D341Med (cell line): ENCODE data around the gene GALNTL6.
"Not testable (repeated sequence)": the region's sequence is repeated elsewhere in the genome, so short reads cannot be mapped to it uniquely, and the experiment has no call there.

Experiments
- DNase-seq: peaks from one replicate; pipeline ENCODE4 v3.0.0; 2012; ENCODE audit warnings: low spot score

Gene GALNTL6

GRCh38 chr4:172947594-172947993 lies 1134.4 kb downstream of the GALNTL6 start:
- no peak for DNase-seq

DNA sequence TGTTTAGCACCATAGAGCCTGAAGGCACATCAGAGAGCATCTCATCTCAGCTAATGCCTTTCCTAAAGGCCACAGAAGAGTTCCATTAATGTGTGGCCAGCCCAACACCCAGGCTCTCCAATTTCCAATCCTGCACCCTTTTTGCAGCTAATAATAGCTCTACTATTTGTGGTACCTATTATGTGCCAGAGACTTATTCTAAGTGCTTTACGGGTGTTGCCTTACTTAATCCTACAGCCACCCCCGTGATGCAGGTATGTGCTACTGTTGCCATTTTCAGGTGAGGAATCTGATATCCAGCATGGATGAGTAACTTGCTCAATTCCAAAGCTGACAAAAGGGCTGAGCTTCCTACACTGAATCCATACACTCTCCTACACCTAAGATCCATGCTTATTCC lies 1137.8 kb downstream of the GALNTL6 start:
- no peak for DNase-seq

DNA sequence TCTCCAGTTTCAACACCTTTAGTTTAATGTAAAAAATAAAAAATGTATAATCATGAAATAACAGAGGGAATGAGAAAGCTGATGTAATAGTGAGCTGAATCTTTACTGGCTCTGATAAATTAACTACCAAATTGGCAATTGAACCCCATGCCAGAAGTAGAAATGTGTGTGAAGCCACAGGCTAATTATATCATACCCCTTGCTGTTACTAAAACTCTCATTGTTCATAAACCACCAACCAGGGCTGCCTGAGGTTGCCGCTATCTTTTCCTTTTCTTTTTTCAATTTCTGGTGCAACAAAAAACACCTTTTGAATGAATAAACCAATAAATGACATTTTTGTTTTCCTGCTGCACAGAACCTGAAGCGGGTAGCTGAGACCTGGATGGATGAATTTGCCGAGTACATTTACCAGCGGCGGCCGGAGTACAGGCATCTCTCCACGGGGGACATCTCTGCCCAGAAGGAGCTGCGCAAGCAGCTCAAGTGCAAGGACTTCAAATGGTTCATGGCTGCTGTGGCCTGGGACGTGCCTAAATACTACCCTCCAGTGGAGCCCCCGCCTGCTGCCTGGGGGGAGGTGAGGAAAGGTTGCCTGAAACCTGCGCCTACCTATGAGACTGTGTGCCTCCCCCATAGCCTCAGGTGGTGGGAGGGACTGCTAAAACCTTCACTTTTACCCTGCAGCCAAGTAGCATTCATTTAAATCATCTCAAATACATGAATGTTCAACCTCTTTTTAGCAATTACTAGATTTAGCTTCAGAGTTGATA lies 1138.7 kb downstream of the GALNTL6 start:
- no peak for DNase-seq

DNA sequence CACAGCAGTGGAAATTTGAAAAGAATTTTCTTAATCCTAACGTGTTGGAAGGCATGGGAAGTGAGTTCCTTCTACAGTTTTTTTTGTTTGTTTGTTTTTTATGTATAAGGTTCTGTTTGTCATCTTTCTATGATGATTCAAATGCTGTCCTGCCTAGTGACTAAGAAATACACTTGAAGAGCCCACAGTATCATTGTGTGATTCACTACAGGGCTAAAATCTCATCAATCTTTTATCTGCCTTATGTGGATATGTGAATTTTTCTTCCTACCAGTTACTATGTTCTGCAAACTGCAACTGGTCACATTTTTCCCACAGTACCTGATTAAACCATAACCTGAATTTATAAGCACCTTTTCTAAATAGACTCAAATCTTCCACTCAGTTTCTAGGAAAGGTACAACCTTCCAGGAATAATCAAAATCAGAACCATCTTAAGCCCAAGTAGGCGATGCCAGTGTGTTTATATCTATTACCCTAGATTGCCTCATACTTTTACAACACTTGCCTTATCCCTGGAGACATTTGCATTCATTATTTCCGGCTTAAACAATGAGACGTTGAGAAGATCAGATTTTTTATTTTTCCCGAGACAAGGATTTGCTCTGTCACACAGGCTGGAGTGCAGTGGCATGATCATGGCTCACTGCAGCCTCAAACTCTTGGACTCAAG lies 1140.8 kb downstream of the GALNTL6 start:
- no peak for DNase-seq

- not testable (repeated sequence) for DNase-seq
These were observed 1143.1 kb downstream of the GALNTL6 start for GRCh38 chr4:172956340-172956739.

- DNase-seq, result no peak
These were observed 1144.0 kb downstream of the GALNTL6 start for GRCh38 chr4:172957216-172957615.

DNA sequence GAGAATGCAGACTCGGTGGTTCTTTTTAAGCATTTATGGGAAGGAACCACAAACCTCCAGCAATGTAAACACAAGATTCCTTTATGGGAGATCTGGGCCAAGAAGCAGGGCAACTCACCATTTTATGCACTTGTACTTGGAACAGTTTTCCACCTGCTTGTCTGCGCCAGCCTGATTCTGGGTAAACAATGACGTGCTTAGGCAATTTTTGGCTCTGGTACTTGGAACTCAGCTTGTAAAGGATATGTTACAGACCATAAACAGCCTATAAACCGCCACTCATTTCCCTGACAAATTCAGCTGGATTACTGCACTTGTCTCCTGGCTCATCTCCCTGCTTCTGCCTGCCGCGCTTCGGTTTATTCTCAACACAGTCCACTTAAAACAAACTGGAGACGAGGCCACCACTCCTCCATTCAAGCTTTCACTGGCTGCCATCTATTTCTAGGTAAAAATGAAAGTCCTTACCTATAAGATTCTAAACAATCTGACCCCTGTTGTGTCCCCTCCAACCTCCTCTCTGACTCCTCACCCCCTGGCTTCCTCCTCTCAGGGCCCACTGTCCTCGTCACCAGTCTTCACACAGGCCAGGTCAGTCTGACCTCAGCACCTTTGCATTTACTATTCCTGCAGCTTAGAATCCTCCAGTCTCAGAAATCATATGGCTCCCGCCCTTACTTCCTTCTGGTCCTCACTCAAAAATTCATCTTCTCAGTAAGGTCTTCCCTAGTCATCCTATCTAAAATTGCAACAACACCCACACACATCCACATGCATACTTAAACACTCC lies 1149.6 kb downstream of the GALNTL6 start:
- DNase-seq, result no peak

DNA sequence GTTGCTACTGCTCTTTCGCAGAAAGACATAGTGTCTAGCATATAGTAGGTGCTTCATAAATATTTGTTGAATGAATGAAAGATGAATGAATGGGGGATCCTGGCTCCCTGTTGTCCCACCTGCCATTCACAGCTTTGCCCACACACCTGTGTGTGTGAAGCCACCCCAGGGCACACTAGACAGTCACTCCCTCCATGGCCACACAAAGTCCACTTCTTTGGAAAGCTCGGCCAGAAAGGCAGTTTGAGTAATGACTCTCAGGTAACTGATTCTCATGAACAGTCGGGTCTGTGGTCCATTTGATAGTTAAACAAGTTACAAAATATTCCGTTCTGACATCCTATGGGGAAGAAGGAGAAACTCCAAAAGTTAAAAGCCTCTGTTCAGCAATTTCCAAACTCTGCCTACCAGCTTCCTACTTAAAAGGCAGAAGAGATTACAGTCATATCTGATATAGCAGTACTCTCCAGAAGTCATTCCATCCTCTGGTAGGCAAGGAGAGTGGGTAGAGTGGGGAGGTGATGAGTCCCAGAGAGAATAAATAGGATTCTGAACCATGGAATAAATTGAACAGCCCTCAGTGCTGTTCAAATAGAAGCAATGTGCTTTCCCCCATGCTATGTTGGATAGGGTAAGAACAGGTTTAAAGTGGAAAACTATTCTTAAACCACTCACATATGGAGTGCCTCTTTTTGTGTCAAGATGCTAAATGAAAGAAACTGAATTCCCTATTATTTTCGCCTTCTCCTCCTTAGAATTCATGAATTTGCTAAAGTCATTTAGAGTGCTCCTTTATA lies 1150.5 kb downstream of the GALNTL6 start:
- no peak for DNase-seq

DNA sequence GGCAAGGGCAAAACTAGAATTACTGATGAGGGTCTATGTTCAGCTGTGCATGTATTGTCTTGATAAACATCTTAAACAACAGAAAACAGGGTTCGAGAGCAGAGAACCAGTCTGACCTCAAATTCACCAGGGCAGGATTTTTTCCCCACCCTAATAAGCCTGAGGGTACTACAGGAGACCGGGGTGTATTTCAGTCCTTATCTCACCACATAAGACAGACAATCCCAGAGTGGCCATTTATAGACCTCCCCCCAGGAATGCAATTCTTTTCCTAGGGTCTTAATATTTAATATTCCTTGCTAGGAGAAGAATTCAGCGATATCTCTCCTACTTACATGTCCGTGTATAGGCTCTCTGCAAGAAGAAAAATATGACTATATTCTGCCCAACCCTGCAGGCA lies 1157.0 kb downstream of the GALNTL6 start:
- DNase-seq, result not testable (repeated sequence)

DNA sequence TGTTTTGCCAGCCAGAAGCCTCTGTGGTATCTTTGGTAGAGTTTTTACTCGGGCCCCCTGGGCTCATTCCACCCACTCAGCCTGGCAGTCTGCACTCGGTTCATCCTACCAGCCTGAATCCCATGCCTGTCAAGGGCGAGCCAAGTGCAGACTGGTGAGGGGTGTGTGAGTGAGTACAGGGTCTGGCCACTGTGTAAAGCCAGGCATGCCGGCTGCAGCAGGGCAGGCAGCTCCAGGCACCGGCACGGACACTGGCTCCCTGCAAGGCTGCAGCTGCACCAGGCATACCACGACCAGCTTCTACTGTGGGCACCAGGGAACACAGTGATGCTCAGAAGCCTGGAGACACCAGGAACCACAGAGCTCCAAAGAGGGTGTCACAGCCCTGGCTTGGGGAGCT lies 1161.4 kb downstream of the GALNTL6 start:
- DNase-seq, result no peak

DNA sequence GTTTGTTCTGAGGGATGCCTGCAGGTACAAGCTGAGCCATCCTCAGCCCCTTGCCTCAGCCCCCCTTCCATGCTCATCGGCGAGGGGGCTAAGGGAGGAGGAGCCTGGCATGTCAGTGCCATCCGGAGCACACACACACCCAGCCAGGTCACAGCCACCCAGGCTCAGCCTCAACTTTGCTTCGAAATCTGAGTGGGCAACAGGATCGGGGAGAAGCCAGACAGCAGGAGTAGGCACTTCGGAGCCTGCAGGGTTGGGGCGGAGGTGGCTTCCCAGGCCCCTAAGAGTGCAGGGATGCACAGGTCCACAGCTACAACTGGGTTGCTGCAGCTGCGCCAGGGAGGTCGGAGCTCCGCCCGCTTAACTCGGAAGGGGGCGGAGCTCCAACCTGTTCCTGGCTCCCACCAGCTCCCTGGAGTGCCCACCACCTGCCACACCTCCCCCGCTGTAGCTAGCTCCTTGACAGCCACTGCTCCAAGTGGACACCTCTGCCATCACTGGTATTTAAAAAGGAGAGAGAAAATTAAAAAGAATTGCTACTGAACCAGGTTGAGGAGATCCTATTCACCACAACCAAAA lies 1162.5 kb downstream of the GALNTL6 start:
- DNase-seq, result no peak

DNA sequence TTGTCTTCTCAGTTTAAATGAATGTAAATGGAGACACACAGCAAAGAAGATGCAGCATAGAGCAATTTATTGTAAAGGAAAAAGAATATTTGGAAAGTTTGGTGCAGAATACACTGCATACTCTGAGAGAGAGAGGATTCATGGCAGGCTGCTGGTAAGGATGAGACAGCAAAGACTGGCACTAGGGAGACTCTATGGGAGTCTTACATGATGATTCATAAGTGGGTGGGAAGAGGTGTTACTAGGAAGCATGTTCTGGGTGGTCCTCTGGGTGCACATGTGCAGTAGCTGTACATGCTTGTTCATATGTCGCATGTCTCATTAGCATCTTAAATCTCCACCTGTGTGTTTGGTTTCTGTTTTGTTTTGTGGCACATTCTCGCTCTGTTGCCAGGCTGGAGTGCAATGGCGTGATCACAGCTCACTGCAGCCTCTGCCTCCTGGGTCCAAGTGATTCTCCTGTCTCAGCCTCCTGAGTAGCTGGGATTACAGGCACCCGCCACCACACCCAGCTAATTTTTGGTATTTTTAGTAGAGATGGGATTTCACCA lies 1164.4 kb downstream of the GALNTL6 start:
- DNase-seq, result not testable (repeated sequence)

- no peak for DNase-seq
These were observed 1165.6 kb downstream of the GALNTL6 start for GRCh38 chr4:172978848-172979247.

GRCh38 chr4:172979332-172979731 lies 1166.1 kb downstream of the GALNTL6 start:
- DNase-seq, result no peak

DNA sequence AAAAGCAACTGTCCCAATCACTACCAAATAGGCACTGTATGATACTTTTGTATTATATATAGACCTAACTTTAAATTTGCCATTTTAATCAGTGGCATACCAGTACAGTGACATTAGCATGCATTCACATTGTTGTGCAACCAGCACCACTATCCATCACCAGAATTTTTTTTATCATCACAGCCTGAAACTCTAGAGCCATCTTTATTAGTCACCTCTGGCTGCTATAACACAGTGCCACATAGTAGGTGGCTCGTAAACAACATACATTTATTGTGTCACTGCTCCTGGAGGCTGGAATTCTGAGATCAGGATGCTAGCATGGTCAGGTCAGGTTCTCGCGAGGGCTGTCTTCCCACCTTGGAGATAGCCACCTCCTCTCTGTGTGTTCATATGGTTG lies 1167.0 kb downstream of the GALNTL6 start:
- no peak for DNase-seq

DNA sequence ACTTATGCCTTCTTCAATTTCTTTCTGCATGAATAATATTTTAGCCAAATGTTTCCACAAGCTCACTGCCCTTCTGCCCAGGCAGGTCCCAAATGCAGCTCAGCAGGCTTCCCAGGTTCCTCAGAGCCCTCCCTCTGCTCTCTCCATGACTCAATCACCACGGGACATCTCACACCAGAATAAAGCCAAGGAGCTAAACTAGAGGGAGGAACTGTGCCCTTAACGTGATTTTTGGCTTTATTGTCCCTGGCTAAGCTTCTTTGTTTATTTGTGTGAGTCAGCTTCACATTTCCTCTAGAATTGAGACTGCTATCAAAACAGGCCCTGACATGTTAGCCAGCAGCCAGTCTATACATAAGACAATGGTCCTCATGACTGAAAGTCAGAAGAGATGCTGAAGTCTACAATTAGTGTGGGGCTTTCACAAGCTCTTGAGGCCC lies 1169.0 kb downstream of the GALNTL6 start:
- no peak for DNase-seq

- no peak for DNase-seq
These were observed 1169.8 kb downstream of the GALNTL6 start for GRCh38 chr4:172983014-172983413.

- no peak for DNase-seq
These were observed 1170.4 kb downstream of the GALNTL6 start for GRCh38 chr4:172983631-172984030.

DNA sequence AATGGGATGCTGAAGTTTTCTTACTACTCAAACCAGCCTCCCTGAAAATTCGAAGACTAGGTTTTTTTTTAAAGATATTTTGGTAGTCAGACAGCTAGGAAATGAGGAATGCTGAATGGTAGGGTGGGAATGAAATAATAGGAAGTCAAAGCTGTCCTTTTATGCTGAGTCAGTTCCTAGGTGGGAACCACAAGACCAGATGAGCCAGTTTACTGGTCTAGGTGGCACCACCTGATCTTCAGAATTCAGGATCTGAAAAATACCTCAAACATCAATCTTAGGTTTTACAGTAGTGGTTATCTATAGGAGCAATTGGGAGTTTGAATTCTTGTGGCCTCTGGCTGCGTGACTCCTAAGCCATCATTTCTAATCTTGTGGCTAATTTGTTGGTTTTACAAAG lies 1172.3 kb downstream of the GALNTL6 start:
- DNase-seq, result no peak

- no peak for DNase-seq
These were observed 1172.9 kb downstream of the GALNTL6 start for GRCh38 chr4:172986114-172986513.
